HCT116 (cell line): ENCODE measurements around the gene PDYN. TPM values are rescaled to one million over a fixed set of nuclear protein-coding genes. Genes with fewer than 3 reads are reported as not detected.

Experiments
- ATAC-seq: fragments of 200-7000 bp; cut with Tn5 transposase; 2 replicates; pipeline ENCODE4 v1.9.1; 2020; ENCODE audit warnings: mild to moderate bottlenecking, moderate library complexity
- BruUV-seq: library from RNA; stranded (reverse); fragments of 400-500 nt; replicated peaks from 2 replicates; lab custom pipeline; 2021; lab: Mats Ljungman, UMichigan
- CTCF ChIA-PET: fragments of 300-600 bp; sonication (Branson Sonifier 250); formaldehyde crosslinking; loops from one replicate; lab custom pipeline; 2021; ENCODE audit warnings: antibody characterized with exemption; lab: Charles Lee
- POLR2A ChIA-PET: fragments of 300-600, 350-600 bp; sonication (Branson Sonifier 250); formaldehyde crosslinking; loops from one replicate; lab custom pipeline; 2021; ENCODE audit warnings: antibody characterized with exemption; lab: Charles Lee
- RAD21 ChIA-PET, 2 experiments: fragments of 300-600 bp; sonication (Branson Sonifier 250); formaldehyde crosslinking; loops; one replicate each; lab custom pipeline; 2023; ENCODE audit warnings: low total read pairs in 2 of 2; ENCODE audit not compliant: uncharacterized antibody in 2 of 2, unreplicated experiment in 2 of 2, low non-redundant PET in 1 of 2; lab: Charles Lee
- DNase-seq: peaks from one replicate; pipeline ENCODE4 v3.0.0-alpha.2; 2010; ENCODE audit warnings: low read depth, low spot score
- H2AFZ ChIP-seq: fragments of 200-600 bp; shearing (Covaris generic), sonication (generic); 2 replicates; pipeline ENCODE4 v1.6.1; 2017; ENCODE audit warnings: low read depth, mixed run types, mixed read lengths, antibody characterized with exemption, low read length; ENCODE audit not compliant: poor library complexity, severe bottlenecking
- H3K27ac ChIP-seq: 2 replicates; pipeline ENCODE4 v1.5.1; 2012; ENCODE audit warnings: low read depth, low read length
- H3K27me3 ChIP-seq: fragments of 200-600 bp; sonication (generic); 2 replicates; pipeline ENCODE4 v1.6.1; 2016; ENCODE audit warnings: mixed run types, low read length, mixed read lengths; ENCODE audit not compliant: insufficient read depth
- H3K36me3 ChIP-seq, 2 experiments: fragments of 200-500 bp in 1 of 2; fragments of 200-600 bp in 1 of 2; sonication (Bioruptor generic) in 1 of 2; sonication (generic) in 1 of 2; 2 replicates each; pipeline versions ENCODE4 v1.5.1 to v1.6.1; 2014 to 2016; ENCODE audit warnings: low read length in 2 of 2, inconsistent platforms in 1 of 2, mixed read lengths in 1 of 2, mixed run types in 1 of 2; ENCODE audit not compliant: insufficient read depth in 2 of 2, control insufficient read depth in 1 of 2
- H3K4me1 ChIP-seq, 2 experiments: fragments of 200-600 bp in 1 of 2; sonication (generic) in 1 of 2; 2 replicates each; pipeline versions ENCODE4 v1.5.1 to v1.6.1; 2012 to 2017; ENCODE audit warnings: low read length in 2 of 2, inconsistent platforms in 1 of 2, mild to moderate bottlenecking in 1 of 2, mixed read lengths in 1 of 2, mixed run types in 1 of 2, moderate library complexity in 1 of 2; ENCODE audit not compliant: insufficient read depth in 2 of 2, control insufficient read depth in 1 of 2
- H3K4me2 ChIP-seq: fragments of 200-600 bp; sonication (generic); 2 replicates; pipeline ENCODE4 v1.6.1; 2017; ENCODE audit warnings: mixed run types, low read length, mixed read lengths
- H3K4me3 ChIP-seq, 2 experiments: fragments of 200-600 bp in 1 of 2; sonication (generic) in 1 of 2; replicated peaks in 1 of 2; 2 replicates each; pipeline ENCODE4 v1.5.1; 2011 to 2016; ENCODE audit warnings: low read length in 2 of 2, control low read depth in 1 of 2, low read depth in 1 of 2, mild to moderate bottlenecking in 1 of 2, mixed read lengths in 1 of 2, mixed run types in 1 of 2
- H3K79me2 ChIP-seq: fragments of 200-600 bp; sonication (generic); 2 replicates; pipeline ENCODE4 v1.6.1; 2017; ENCODE audit warnings: mild to moderate bottlenecking, mixed run types, low read length, moderate library complexity, mixed read lengths; ENCODE audit not compliant: insufficient read depth
- H3K9ac ChIP-seq: fragments of 200-600 bp; sonication (generic); 2 replicates; pipeline ENCODE4 v1.6.1; 2016; ENCODE audit warnings: low read length, mixed read lengths
- H3K9me2 ChIP-seq: fragments of 200-600 bp; sonication (generic), shearing (Covaris generic); 2 replicates; pipeline ENCODE4 v1.6.1; 2017; ENCODE audit warnings: mixed run types, mild to moderate bottlenecking, moderate library complexity; ENCODE audit not compliant: insufficient read depth
- H3K9me3 ChIP-seq, 2 experiments: fragments of 200-500 bp in 1 of 2; fragments of 200-600 bp in 1 of 2; sonication (Bioruptor generic) in 1 of 2; sonication (generic) in 1 of 2; 2 replicates each; pipeline ENCODE4 v1.6.1; 2014 to 2017; ENCODE audit warnings: low read length in 2 of 2, mixed read lengths in 2 of 2, inconsistent platforms in 1 of 2, low read depth in 1 of 2, mild to moderate bottlenecking in 1 of 2, mixed run types in 1 of 2, moderate library complexity in 1 of 2; ENCODE audit not compliant: control insufficient read depth in 1 of 2, insufficient read depth in 1 of 2
- H4K20me1 ChIP-seq: fragments of 200-600 bp; sonication (generic), shearing (Covaris generic); 2 replicates; pipeline ENCODE4 v1.6.1; 2017; ENCODE audit warnings: mixed run types, mild to moderate bottlenecking, moderate library complexity; ENCODE audit not compliant: insufficient read depth
- CBX3 ChIP-seq: IDR thresholded peaks from 2 replicates; pipeline ENCODE4 v1.6.1; 2012; ENCODE audit warnings: low read depth
- CEBPB ChIP-seq: IDR thresholded peaks from 2 replicates; pipeline ENCODE4 v1.6.1; 2012; ENCODE audit warnings: low read depth
- EGR1 ChIP-seq: IDR thresholded peaks from 2 replicates; pipeline ENCODE4 v1.6.1; 2012; ENCODE audit warnings: low read depth
- ELF1 ChIP-seq: IDR thresholded peaks from 2 replicates; pipeline ENCODE4 v1.6.1; 2012; ENCODE audit warnings: low read depth, borderline replicate concordance
- EZH2 ChIP-seq: fragments of 200-600 bp; sonication (generic); IDR thresholded peaks from 2 replicates; pipeline ENCODE4 v1.6.1; 2017; ENCODE audit warnings: antibody characterized with exemption, mixed run types
- FOSL1 ChIP-seq: IDR thresholded peaks from 2 replicates; pipeline ENCODE4 v1.6.1; 2012; ENCODE audit warnings: low read depth
- JUND ChIP-seq: IDR thresholded peaks from 2 replicates; pipeline ENCODE4 v1.6.1; 2012
- POLR2A ChIP-seq: IDR thresholded peaks from 2 replicates; pipeline ENCODE4 v1.7.0; 2011; ENCODE audit warnings: borderline replicate concordance; ENCODE audit not compliant: insufficient read depth, insufficient read length; ENCODE audit errors: extremely low read depth
- POLR2AphosphoS5 ChIP-seq: IDR thresholded peaks from 2 replicates; pipeline ENCODE4 v1.6.1; 2011; ENCODE audit warnings: mild to moderate bottlenecking, low read depth, low read length, moderate library complexity
- SIN3A ChIP-seq: IDR thresholded peaks from 2 replicates; pipeline ENCODE4 v1.6.1; 2012; ENCODE audit warnings: low read depth
- SP1 ChIP-seq: IDR thresholded peaks from 2 replicates; pipeline ENCODE4 v1.6.1; 2012; ENCODE audit warnings: low read depth
- SRF ChIP-seq: IDR thresholded peaks from 2 replicates; pipeline ENCODE4 v1.6.1; 2012; ENCODE audit warnings: low read depth
- TCF7L2 ChIP-seq: IDR thresholded peaks from 2 replicates; pipeline ENCODE4 v1.7.0; 2011; ENCODE audit warnings: borderline replicate concordance, inconsistent platforms; ENCODE audit not compliant: insufficient read depth, insufficient read length; ENCODE audit errors: extremely low read depth
- YY1 ChIP-seq: IDR thresholded peaks from 2 replicates; pipeline ENCODE4 v1.6.1; 2011; ENCODE audit warnings: low read length, low read depth, moderate library complexity, mild to moderate bottlenecking; ENCODE audit not compliant: insufficient replicate concordance; ENCODE audit errors: extremely low read depth
- ZNF274 ChIP-seq: fragments of 200-500 bp; sonication (Bioruptor generic); IDR thresholded peaks from 2 replicates; pipeline ENCODE4 v1.6.1; 2014; ENCODE audit warnings: mild to moderate bottlenecking, low read depth, low read length, inconsistent platforms
- intact Hi-C: fragments of 100-400 bp; cut with micrococcal nuclease; formaldehyde crosslinking; loops from 2 replicates; pipeline ENCODE4 v1.10.0; 2022
- total RNA-seq: library from RNA; stranded (reverse); gene quantifications from one replicate; pipeline ENCODE4 v1.2.1, GENCODE V29; 2021; ENCODE audit not compliant: unreplicated experiment

Gene PDYN
- total RNA-seq, 1 experiment from 2014 or later = not detected

- TF ChIP-seq TCF7L2 = no peak
- no peak for TF ChIP-seq SIN3A
- TF ChIP-seq EZH2 = no peak
- TF ChIP-seq SRF = no peak
- TF ChIP-seq JUND = no peak
- no peak for TF ChIP-seq ZNF274
- TF ChIP-seq EGR1 = no peak
- TF ChIP-seq SP1 = no peak
Measured at GRCh38 chr20:2000285-2000684, 6.4 kb upstream of the PDYN start (continued).

GRCh38 chr20:1998715-1999114, 4.9 kb upstream of the PDYN start:
- no peak for TF ChIP-seq CBX3
- no peak for TF ChIP-seq EZH2
- no peak for TF ChIP-seq SRF
- no peak for TF ChIP-seq CEBPB
- no peak for TF ChIP-seq POLR2AphosphoS5
- TF ChIP-seq POLR2A = no peak
- no peak for TF ChIP-seq SIN3A
- TF ChIP-seq YY1 = no peak
- TF ChIP-seq ELF1 = no peak
- no peak for TF ChIP-seq EGR1
- no peak for TF ChIP-seq FOSL1
- Histone ChIP-seq H3K9ac (no peak overlapping the region), H3K27ac (no peak overlapping the region), H3K36me3 (no peaks in the 10 kb centered on the region), H4K20me1 (no peaks in the 10 kb centered on the region), H3K27me3 (peaks cover 93% of the 10 kb centered on the region), H3K4me1 (no peaks in the 10 kb centered on the region), H3K9me3 (no peaks in the 10 kb centered on the region), H3K9me2 (no peaks in the 10 kb centered on the region), H3K79me2 (no peaks in the 10 kb centered on the region), H3K4me2 (no peak overlapping the region), H2AFZ (no peak overlapping the region), H3K4me3 (no peak overlapping the region)
- no TSS peak for BruUV-seq
- ChIA-PET CTCF (no interaction called here), POLR2A (no interaction called here), RAD21 (no interaction called here)
- ATAC-seq (no peak), DNase-seq (no peak)
- intact Hi-C loops = no loop called here
